Dedifferentiated amniotic fluid mesenchymal stem cell (primary cell): Measurements from ENCODE around the gene DMD.
A peak's percentile ranks its signal among the peaks of the same experiment; 100 is the strongest.
"Not testable (repeated sequence)": the region's sequence is repeated elsewhere in the genome, so short reads cannot be mapped to it uniquely, and the experiment has no call there.

Source experiments
- DNase-seq: peaks from one replicate; pipeline ENCODE4 v3.0.0-alpha.2; 2016; ENCODE audit errors: extremely low spot score

DMD gene

GRCh38 chrX:31435592-31435991 is 1775.8 kb downstream of the DMD start:
- DNase-seq, result no peak

- DNase-seq, result no peak
These were observed 1777.5 kb downstream of the DMD start for GRCh38 chrX:31433856-31434255.

- DNase-seq, result no peak
These were observed 1781.4 kb downstream of the DMD start for GRCh38 chrX:31429915-31430314.

GRCh38 chrX:31423609-31424189 is 1787.7 kb downstream of the DMD start:
- peak; percentile 43 for DNase-seq

- no peak for DNase-seq
These were observed 1789.9 kb downstream of the DMD start for GRCh38 chrX:31421441-31421840.

GRCh38 chrX:31420711-31421151 is 1790.6 kb downstream of the DMD start:
- no peak for DNase-seq

GRCh38 chrX:31420302-31420701 is 1791.0 kb downstream of the DMD start:
- DNase-seq, result no peak

- DNase-seq, result no peak
These were observed 1814.2 kb downstream of the DMD start for GRCh38 chrX:31397119-31397518.

GRCh38 chrX:31392513-31392912 is 1818.8 kb downstream of the DMD start:
- no peak for DNase-seq

GRCh38 chrX:31388946-31389345 is 1822.4 kb downstream of the DMD start:
- DNase-seq, result no peak

GRCh38 chrX:31384471-31384870 is 1826.9 kb downstream of the DMD start:
- DNase-seq, result no peak

GRCh38 chrX:31383991-31384390 is 1827.4 kb downstream of the DMD start:
- DNase-seq, result no peak

- not testable (repeated sequence) for DNase-seq
These were observed 1832.4 kb downstream of the DMD start for GRCh38 chrX:31378973-31379372.

GRCh38 chrX:31377821-31378220 is 1833.5 kb downstream of the DMD start:
- DNase-seq, result not testable (repeated sequence)

- DNase-seq, result no peak
These were observed 1834.8 kb downstream of the DMD start for GRCh38 chrX:31376408-31377022.

GRCh38 chrX:31374786-31375185 is 1836.6 kb downstream of the DMD start:
- DNase-seq, result no peak

GRCh38 chrX:31371956-31372355 is 1839.4 kb downstream of the DMD start:
- no peak for DNase-seq

GRCh38 chrX:31367816-31368215 is 1843.5 kb downstream of the DMD start:
- DNase-seq, result no peak

GRCh38 chrX:31366041-31366440 is 1845.3 kb downstream of the DMD start:
- DNase-seq, result peak; percentile 20

GRCh38 chrX:31356275-31357212 is 1854.8 kb downstream of the DMD start:
- DNase-seq, result no peak

- no peak for DNase-seq
These were observed 1856.0 kb downstream of the DMD start for GRCh38 chrX:31355206-31355955.

GRCh38 chrX:31353095-31353494 is 1858.3 kb downstream of the DMD start:
- DNase-seq, result peak; percentile 65
